ENCODE measurements around the gene TMX2.

The TMX2 gene

DNA sequence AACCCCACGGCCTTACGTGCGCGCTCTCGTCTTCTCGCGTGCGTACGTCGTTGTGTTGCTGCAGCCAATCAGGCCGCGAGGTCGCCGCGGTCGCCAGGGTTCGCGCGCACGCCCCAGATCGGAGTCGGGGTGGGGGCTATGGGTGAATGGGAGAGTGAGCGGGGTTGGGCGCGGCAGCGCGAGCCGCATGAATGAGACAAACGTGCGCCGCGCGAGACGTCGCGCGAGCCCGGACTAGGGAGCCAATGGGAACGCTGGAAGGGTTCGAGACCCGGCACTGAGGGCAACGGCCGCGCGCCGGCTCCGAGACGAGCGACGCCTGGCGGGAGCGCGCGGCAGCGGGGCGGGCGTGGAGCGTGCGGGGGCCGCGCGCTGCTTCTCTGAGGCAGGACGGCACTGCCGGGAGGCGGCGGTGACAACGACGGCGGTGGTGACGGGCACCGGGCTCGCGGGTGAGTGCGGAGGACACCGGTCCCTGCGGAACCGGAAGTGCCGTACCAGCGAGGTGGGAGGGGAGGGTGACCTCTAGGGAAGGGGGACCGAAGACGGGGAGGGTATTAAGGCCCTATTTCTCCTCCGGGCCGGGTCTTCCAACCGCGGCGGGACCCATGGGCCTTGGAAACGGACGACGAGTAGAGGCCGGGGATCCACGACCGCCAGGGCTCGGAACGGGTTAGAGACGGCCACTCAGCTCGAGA lies 44.5 kb upstream of the TMX2 start, which contains the start of gene ZDHHC5:
TSS of gene ZDHHC5 (plus strand) at position 379 of the 698 bp plus-strand sequence. CDS start 4,977 bp downstream, outside the sequence.
- Histone ChIP-seq H3K4me3 (ENCODE audit: low read length) (peak within 1 kb of the TSS; percentile 97), H3K27me3 (ENCODE audit: low read depth, low read length) (no peaks in the 10 kb centered on the region), H3K4me2 (ENCODE audit: low read length) (peak within 1 kb of the TSS; percentile 85), H3K9me3 (ENCODE audit: insufficient read depth, low read length) (no peaks in the 10 kb centered on the region), H4K20me1 (ENCODE audit: insufficient read depth, low read length) (peaks cover 5% of the 10 kb centered on the region; the same call in 1 of the 2 replicates), H3K4me1 (ENCODE audit: low read length) (peaks cover 18% of the 10 kb centered on the region), H3K9ac (ENCODE audit: low read length) (peak within 1 kb of the TSS; percentile 98), H3K79me2 (ENCODE audit: low read length) (peaks cover 49% of the 10 kb centered on the region), H3K27ac (ENCODE audit: low read length) (peak within 1 kb of the TSS; percentile 80), H3K36me3 (replicated peaks; ENCODE audit: low read depth, low read length) (peaks cover 15% of the 10 kb centered on the region), H2AFZ (ENCODE audit: low read depth, low read length) (peak within 1 kb of the TSS; percentile 88)
- TF ChIP-seq EZH2phosphoT487 (IDR thresholded peaks at IDR 0.05; ENCODE audit: low read depth), result no peak
- TF ChIP-seq CTCF (IDR thresholded peaks at IDR 0.05; ENCODE audit: low read depth, low read length), result peak; percentile 44

DNA sequence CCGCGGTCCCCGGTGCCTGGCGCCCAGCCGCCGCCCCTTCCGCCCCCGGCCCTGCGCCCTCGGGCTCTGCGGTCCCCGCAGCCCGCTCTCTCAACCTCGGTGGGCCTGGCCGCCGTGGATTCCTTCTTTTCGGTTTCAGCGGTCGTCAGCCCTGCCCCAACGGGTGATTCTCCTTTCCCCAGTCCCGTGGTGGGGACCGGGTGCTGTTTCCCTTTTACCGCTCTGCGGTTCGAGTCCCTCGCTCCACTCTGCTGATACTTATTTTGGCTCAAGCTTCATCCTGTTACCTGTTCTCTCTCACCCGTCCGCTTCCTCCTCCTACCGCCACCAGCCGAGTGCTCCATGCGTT lies 44.0 kb upstream of the TMX2 start:
- Histone ChIP-seq H4K20me1 (ENCODE audit: insufficient read depth, low read length) (peaks cover 5% of the 10 kb centered on the region; the same call in 1 of the 2 replicates), H3K9me3 (ENCODE audit: insufficient read depth, low read length) (no peaks in the 10 kb centered on the region), H3K4me2 (ENCODE audit: low read length) (peak overlapping the region; percentile 85), H3K9ac (ENCODE audit: low read length) (peak overlapping the region; percentile 98), H3K27me3 (ENCODE audit: low read depth, low read length) (no peaks in the 10 kb centered on the region), H3K4me1 (ENCODE audit: low read length) (peaks cover 18% of the 10 kb centered on the region), H2AFZ (ENCODE audit: low read depth, low read length) (peak overlapping the region; percentile 32; the same call in 1 of the 2 replicates), H3K27ac (ENCODE audit: low read length) (peak overlapping the region; percentile 80), H3K79me2 (ENCODE audit: low read length) (peaks cover 54% of the 10 kb centered on the region), H3K36me3 (replicated peaks; ENCODE audit: low read depth, low read length) (peaks cover 20% of the 10 kb centered on the region), H3K4me3 (ENCODE audit: low read length) (peak overlapping the region; percentile 97)
- TF ChIP-seq CTCF (IDR thresholded peaks at IDR 0.05; ENCODE audit: low read depth, low read length), result no peak
- no peak for TF ChIP-seq EZH2phosphoT487 (IDR thresholded peaks at IDR 0.05; ENCODE audit: low read depth)

DNA sequence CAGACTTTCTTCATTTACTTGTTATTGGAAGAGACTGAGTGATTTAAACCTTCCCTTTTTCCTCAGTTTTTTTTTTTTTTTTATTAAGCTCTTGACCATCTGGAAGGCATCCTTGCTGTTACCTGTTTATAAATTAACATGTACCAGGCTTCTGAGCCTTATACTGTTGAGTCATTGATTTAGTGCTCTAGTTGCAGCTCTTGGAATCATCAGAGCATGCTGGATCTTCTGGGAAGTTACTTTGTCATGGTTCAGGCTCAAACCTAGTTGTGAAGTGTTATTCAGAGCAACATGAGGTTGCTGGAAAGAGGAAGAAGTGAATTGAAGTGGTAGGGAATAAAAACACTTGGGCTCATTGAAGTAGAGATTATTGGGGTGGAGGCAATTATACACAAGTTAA lies 38.1 kb upstream of the TMX2 start:
- no peaks in the 10 kb centered on the region for H3K9me3 ChIP-seq (ENCODE audit: insufficient read depth, low read length)
- H3K4me1 ChIP-seq (ENCODE audit: low read length), result peaks cover 9% of the 10 kb centered on the region
- H3K4me2 ChIP-seq (ENCODE audit: low read length), result no peak overlapping the region
- H3K4me3 ChIP-seq (ENCODE audit: low read length), result no peak overlapping the region
- H3K27ac ChIP-seq (ENCODE audit: low read length), result no peak overlapping the region
- peaks cover 29% of the 10 kb centered on the region for H4K20me1 ChIP-seq (ENCODE audit: insufficient read depth, low read length)
- TF ChIP-seq EZH2phosphoT487 (IDR thresholded peaks at IDR 0.05; ENCODE audit: low read depth) (no peak), CTCF (IDR thresholded peaks at IDR 0.05; ENCODE audit: low read depth, low read length) (no peak)
- H3K27me3 ChIP-seq (ENCODE audit: low read depth, low read length), result no peaks in the 10 kb centered on the region
- no peak overlapping the region for H3K9ac ChIP-seq (ENCODE audit: low read length)
- no peak overlapping the region for H2AFZ ChIP-seq (ENCODE audit: low read depth, low read length)
- peaks cover 57% of the 10 kb centered on the region for H3K36me3 ChIP-seq (replicated peaks; ENCODE audit: low read depth, low read length)
- H3K79me2 ChIP-seq (ENCODE audit: low read length), result peaks cover 95% of the 10 kb centered on the region

GRCh38 chr11:57675176-57675941 lies 37.0 kb upstream of the TMX2 start:
- peaks cover 95% of the 10 kb centered on the region for H3K79me2 ChIP-seq (ENCODE audit: low read length)
- H3K4me3 ChIP-seq (ENCODE audit: low read length), result no peak overlapping the region
- no peak overlapping the region for H3K27ac ChIP-seq (ENCODE audit: low read length)
- no peak overlapping the region for H2AFZ ChIP-seq (ENCODE audit: low read depth, low read length)
- no peak overlapping the region for H3K9ac ChIP-seq (ENCODE audit: low read length)
- H3K4me1 ChIP-seq (ENCODE audit: low read length), result peaks cover 10% of the 10 kb centered on the region; the same call in 1 of the 2 replicates
- H3K4me2 ChIP-seq (ENCODE audit: low read length), result no peak overlapping the region
- no peak for TF ChIP-seq EZH2phosphoT487 (IDR thresholded peaks at IDR 0.05; ENCODE audit: low read depth)
- peaks cover 62% of the 10 kb centered on the region for H3K36me3 ChIP-seq (replicated peaks; ENCODE audit: low read depth, low read length)
- no peaks in the 10 kb centered on the region for H3K27me3 ChIP-seq (ENCODE audit: low read depth, low read length)
- no peaks in the 10 kb centered on the region for H3K9me3 ChIP-seq (ENCODE audit: insufficient read depth, low read length)
- H4K20me1 ChIP-seq (ENCODE audit: insufficient read depth, low read length), result peaks cover 35% of the 10 kb centered on the region

All from OCI-LY3 (cell line).